IPS-15b (cell line): ENCODE data around the gene TXNDC12.
"Not testable (repeated sequence)": the region's sequence is repeated elsewhere in the genome, so short reads cannot be mapped to it uniquely, and the experiment has no call there.

Experiments
- H3K27me3 ChIP-seq: one replicate; pipeline ENCODE4 v1.6.1; 2013; ENCODE audit warnings: low read length; ENCODE audit not compliant: control insufficient read depth, insufficient read depth
- H3K36me3 ChIP-seq: one replicate; pipeline ENCODE4 v1.6.1; 2013; ENCODE audit warnings: low read length; ENCODE audit not compliant: control insufficient read depth, insufficient read depth
- H3K4me1 ChIP-seq: one replicate; pipeline ENCODE4 v1.6.1; 2013; ENCODE audit warnings: mild to moderate bottlenecking, low read length; ENCODE audit not compliant: control insufficient read depth, insufficient read depth
- H3K4me3 ChIP-seq: one replicate; pipeline ENCODE4 v1.5.1; 2013; ENCODE audit warnings: low read depth, low read length
- H3K9ac ChIP-seq: one replicate; pipeline ENCODE4 v1.6.1; 2013; ENCODE audit warnings: low read depth, mild to moderate bottlenecking, low read length
- H3K9me3 ChIP-seq: one replicate; pipeline ENCODE4 v1.6.1; 2013; ENCODE audit warnings: mild to moderate bottlenecking, low read length; ENCODE audit not compliant: control insufficient read depth, insufficient read depth

TXNDC12 gene

GRCh38 chr1:52045236-52045635 lies 9.8 kb downstream of the TXNDC12 start:
- Histone ChIP-seq H3K9me3 (no peaks in the 10 kb centered on the region), H3K27me3 (no peaks in the 10 kb centered on the region), H3K9ac (no peak overlapping the region), H3K4me1 (no peaks in the 10 kb centered on the region), H3K36me3 (peaks cover under 1% of the 10 kb centered on the region), H3K4me3 (no peak overlapping the region)

DNA sequence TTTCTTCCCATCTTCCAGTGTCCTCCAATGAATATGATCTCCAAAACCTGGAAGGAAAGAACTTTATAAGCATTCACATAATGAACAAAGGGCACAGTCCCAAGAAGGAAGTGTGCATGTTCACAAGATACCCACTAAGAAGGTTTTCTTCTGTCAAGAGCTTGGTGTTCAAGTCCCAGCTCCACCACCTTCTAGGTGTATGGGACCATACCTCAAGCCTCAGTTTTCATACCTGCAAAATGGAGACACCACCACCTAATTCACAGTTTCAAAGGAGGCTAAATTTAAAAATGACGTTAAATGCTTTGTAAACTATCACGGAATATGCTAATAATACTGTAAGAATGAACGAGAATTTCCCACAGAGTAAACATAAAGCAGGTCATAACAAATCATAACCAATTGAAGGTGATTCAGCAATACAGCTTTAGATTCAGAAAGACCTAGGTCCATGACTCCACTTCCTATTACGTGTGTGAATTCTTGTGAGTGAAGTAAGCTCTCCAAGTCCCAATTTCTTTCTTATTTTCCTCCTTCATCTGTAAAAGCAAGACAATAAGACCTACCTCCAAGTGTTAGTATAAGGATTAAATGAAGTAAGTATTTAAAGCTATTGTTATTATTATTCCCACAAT lies 13.3 kb downstream of the TXNDC12 start:
- H3K27me3 ChIP-seq, result no peaks in the 10 kb centered on the region
- H3K4me1 ChIP-seq, result no peaks in the 10 kb centered on the region
- H3K9ac ChIP-seq, result no peak overlapping the region
- H3K4me3 ChIP-seq, result no peak overlapping the region
- H3K36me3 ChIP-seq, result peaks cover 2% of the 10 kb centered on the region
- no peaks in the 10 kb centered on the region for H3K9me3 ChIP-seq

- Histone ChIP-seq H3K4me3 (no peak overlapping the region), H3K9ac (no peak overlapping the region), H3K36me3 (peaks cover 2% of the 10 kb centered on the region), H3K9me3 (no peaks in the 10 kb centered on the region), H3K4me1 (no peaks in the 10 kb centered on the region), H3K27me3 (no peaks in the 10 kb centered on the region)
These were observed 17.1 kb downstream of the TXNDC12 start for GRCh38 chr1:52037909-52038308.

- no peaks in the 10 kb centered on the region for H3K4me1 ChIP-seq
- H3K36me3 ChIP-seq, result peaks cover 2% of the 10 kb centered on the region
These were observed 17.6 kb downstream of the TXNDC12 start for GRCh38 chr1:52037402-52037814.

DNA sequence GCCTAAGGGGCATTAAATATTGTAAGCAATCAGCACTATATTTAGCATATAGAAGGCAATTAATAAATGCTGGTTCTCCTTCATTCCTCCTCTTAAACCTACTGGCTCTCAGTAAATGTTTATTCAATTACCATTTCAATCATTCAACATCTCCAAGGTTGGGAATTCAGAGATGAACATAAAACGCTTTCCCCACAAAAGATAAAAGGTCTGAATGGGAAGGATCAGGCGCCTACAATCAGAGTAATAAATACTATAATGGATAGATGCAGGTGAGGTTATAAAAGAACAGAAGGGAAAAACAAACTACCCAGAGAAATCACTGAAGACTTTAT lies 21.0 kb downstream of the TXNDC12 start:
- Histone ChIP-seq H3K4me3 (peak overlapping the region; percentile 98), H3K9me3 (no peaks in the 10 kb centered on the region), H3K36me3 (no peaks in the 10 kb centered on the region), H3K27me3 (no peaks in the 10 kb centered on the region), H3K4me1 (no peaks in the 10 kb centered on the region), H3K9ac (no peak overlapping the region)

More at GRCh38 chr1:52037402-52037814, 17.6 kb downstream of the TXNDC12 start:
- Histone ChIP-seq H3K9me3 (no peaks in the 10 kb centered on the region), H3K4me3 (no peak overlapping the region), H3K9ac (no peak overlapping the region), H3K27me3 (no peaks in the 10 kb centered on the region)

- H3K9me3 ChIP-seq, result no peaks in the 10 kb centered on the region
- H3K4me3 ChIP-seq, result peak within 1 kb of the TSS; percentile 98
- H3K9ac ChIP-seq, result peak within 1 kb of the TSS; percentile 84
- H3K27me3 ChIP-seq, result no peaks in the 10 kb centered on the region
- no peaks in the 10 kb centered on the region for H3K4me1 ChIP-seq
- no peaks in the 10 kb centered on the region for H3K36me3 ChIP-seq
These were observed 21.6 kb downstream of the TXNDC12 start, which contains the start of gene KTI12 for GRCh38 chr1:52033190-52034049. Gene KTI12, minus strand, starts transcription at chr1:52033810. Its CDS starts 49 bp downstream, at chr1:52033761.

DNA sequence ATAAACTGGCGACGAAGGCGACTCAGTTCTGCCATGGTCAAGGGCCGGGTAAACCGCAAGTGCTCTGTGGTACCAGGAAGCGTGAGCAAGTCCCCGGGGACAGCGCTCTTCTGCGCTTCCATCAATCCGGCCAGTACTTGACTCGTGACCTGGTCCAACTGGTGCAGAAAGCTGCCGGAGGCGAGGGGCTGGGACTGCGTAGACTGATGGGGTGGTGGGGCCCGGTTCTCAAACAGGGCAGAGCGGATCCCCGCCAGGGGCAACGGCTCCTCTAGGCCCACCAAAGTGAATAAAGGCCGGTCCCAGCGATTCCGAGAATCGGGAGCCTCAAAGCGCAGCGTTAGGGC lies 22.2 kb downstream of the TXNDC12 start:
- H3K9me3 ChIP-seq, result no peaks in the 10 kb centered on the region
- no peaks in the 10 kb centered on the region for H3K36me3 ChIP-seq
- peak overlapping the region; percentile 84 for H3K9ac ChIP-seq
- no peaks in the 10 kb centered on the region for H3K27me3 ChIP-seq
- peak overlapping the region; percentile 98 for H3K4me3 ChIP-seq
- no peaks in the 10 kb centered on the region for H3K4me1 ChIP-seq

DNA sequence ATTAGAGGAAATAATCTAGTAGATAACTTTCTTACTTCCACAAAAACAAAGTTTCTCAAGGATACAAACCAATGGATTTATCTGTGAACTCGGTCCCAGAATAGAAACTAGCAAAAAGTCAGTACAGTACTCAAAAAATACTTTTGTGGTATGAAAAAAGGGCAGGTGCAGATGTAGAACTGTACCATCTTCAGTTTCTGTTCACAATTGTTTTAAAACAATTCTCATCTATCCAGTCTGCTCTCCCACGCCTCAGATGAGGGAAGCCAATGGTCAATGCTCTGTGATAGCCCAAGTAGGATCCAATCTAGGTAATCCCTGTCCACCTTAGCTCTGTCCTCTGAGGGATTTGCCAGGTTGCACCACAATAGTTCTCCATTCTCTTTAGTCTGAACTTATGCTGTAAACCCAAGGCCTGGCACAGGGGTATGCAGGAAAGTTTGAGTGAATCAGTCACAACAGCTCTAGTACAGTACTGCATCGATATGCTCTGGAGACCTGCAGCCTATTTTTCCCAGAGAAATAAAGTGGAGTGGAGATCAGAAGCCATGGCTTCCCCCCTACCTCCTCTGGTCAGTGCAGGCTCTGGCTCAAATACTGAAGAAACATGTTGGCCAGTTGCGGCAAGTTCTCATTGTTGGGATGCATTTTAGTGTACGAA lies 22.7 kb downstream of the TXNDC12 start:
- no peaks in the 10 kb centered on the region for H3K4me1 ChIP-seq
- H3K36me3 ChIP-seq, result no peaks in the 10 kb centered on the region
- H3K4me3 ChIP-seq, result peak overlapping the region; percentile 98
- no peaks in the 10 kb centered on the region for H3K27me3 ChIP-seq
- peak overlapping the region; percentile 84 for H3K9ac ChIP-seq
- H3K9me3 ChIP-seq, result no peaks in the 10 kb centered on the region

DNA sequence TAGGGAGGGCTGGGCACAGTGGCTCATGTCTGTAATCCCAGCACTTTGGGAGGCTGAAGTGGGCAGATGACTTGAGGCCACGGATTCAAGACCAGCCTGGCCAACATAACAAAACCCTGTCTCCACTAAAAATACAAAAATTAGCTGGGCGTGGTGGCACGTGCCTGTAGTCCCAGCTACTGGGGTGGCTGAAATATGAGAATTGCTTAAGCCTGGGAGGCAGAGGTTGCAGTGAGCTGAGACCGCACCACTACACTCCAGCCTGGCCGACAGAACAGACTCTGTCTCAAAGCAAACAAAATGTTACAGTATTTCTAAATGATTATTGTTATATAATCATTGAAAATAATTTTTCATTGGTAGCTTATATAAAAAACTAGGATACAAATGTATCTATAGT lies 26.2 kb downstream of the TXNDC12 start:
- H3K9me3 ChIP-seq, H3K27me3 ChIP-seq, H3K36me3 ChIP-seq, H3K4me3 ChIP-seq, H3K9ac ChIP-seq, H3K4me1 ChIP-seq: not testable (repeated sequence)

- Histone ChIP-seq H3K36me3 (no peaks in the 10 kb centered on the region), H3K4me3 (no peak overlapping the region), H3K9me3 (no peaks in the 10 kb centered on the region), H3K4me1 (no peaks in the 10 kb centered on the region), H3K27me3 (no peaks in the 10 kb centered on the region), H3K9ac (no peak overlapping the region)
These were observed 26.7 kb downstream of the TXNDC12 start for GRCh38 chr1:52028328-52028727.

- Histone ChIP-seq H3K36me3 (peaks cover 2% of the 10 kb centered on the region), H3K9ac (no peak overlapping the region), H3K4me3 (no peak overlapping the region), H3K4me1 (no peaks in the 10 kb centered on the region), H3K27me3 (no peaks in the 10 kb centered on the region), H3K9me3 (no peaks in the 10 kb centered on the region)
These were observed 28.7 kb downstream of the TXNDC12 start for GRCh38 chr1:52026278-52026677.

DNA sequence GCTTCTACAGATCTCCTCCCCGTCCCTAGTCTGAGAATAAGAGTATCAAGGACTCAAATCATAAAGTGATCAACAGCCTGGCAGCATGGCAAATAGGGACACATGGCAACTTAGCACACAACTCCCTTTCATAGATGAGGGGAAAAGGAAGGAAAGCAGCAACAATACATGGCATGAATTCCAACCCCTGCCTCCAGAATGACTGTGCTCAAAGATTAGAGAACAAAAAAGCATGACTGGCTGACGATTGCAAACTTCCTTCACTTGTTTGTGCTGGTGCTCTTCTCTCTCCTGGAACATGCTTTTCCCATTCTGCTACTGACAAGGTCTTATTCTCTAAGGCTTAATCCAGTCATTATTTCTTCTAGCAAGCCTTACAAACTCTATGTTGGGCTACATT lies 32.9 kb downstream of the TXNDC12 start:
- no peaks in the 10 kb centered on the region for H3K4me1 ChIP-seq
- no peaks in the 10 kb centered on the region for H3K9me3 ChIP-seq
- no peak overlapping the region for H3K4me3 ChIP-seq
- peaks cover 2% of the 10 kb centered on the region for H3K36me3 ChIP-seq
- no peaks in the 10 kb centered on the region for H3K27me3 ChIP-seq
- no peak overlapping the region for H3K9ac ChIP-seq
